Measurements from ENCODE around the gene TRAK2.

- TF ChIP-seq CTCF (IDR thresholded peaks at IDR 0.05; ENCODE audit: low read depth, low read length) (no peak), EZH2phosphoT487 (IDR thresholded peaks at IDR 0.05; ENCODE audit: low read depth) (no peak)
Observed at GRCh38 chr2:201349601-201350000, 101.7 kb downstream of the TRAK2 start.
